GM18517 (cell line): ENCODE data around the gene RFC3.
A peak's percentile ranks its signal among the peaks of the same experiment; 100 is the strongest.

ENCODE experiments used
- ATAC-seq: cut with Tn5 transposase; IDR thresholded peaks from one replicate; pipeline ENCODE4 v1.9.1; 2021; ENCODE audit warnings: mild to moderate bottlenecking, moderate library complexity; ENCODE audit not compliant: unreplicated experiment

Gene RFC3

DNA sequence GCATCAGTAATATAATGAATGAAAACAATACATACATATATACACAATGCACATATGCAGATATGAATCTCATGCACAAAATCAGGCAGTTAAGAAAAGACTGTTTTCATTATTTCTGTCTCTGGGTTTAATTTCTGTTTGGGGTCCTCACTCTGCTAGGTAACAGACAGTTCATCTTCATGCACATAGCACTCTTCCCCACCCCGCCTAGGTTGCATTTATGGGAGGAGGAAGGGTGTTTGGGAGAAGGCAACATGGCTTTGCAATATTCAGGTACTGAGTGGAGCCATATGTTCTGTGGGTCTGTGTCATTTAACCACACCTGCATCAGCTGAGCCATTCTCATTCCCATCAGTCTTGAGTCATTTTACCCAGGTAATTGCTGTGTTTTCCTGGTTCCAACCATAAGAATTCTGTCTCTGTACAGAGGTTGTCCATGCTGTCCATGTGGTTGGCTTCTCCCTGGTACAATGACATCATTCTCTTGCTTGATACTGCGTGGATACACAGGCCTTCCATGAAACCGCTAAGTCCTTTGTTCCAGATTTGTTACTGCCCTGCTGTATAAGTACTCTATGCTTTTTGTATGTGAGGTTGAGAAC is 45.3 kb downstream of the RFC3 start:
- no peak for ATAC-seq

DNA sequence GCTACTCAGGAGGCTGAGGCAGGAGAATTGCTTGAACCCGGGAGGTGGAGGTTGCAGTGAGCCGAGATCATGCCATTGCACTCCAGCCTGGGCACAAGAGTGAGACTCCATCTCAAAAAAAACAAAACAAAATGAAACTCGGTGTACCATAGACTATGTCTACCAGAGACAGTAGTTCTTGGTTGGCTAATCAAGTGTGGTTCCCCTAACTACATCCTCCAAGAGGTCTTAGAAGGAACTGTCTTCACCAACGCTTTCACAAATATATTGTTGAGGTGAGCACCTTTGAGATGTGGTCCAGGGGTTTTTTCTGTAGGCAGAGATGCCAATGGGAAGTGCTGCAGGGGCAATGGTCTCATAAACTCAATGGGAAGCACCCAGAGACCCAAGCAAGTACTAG is 48.0 kb downstream of the RFC3 start:
- peak; percentile 67 for ATAC-seq

DNA sequence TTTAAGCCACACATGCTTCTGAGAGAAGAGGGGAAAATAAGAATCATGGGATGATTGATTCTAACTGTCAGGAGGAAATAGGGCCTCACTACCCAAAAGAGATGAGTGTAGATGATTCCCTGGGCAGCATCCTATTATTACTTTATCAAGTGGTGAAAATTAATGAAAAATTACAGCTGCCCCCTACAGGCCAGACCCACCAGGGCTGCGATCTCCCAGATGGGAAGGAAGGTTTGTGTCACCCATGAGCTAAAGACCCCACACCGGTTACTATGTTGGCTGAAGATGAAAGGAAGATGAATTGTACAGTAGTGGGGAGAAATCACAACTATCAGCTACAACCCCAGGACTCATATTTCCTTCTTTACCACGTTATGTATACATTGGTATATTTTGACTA is 49.5 kb downstream of the RFC3 start:
- no peak for ATAC-seq

DNA sequence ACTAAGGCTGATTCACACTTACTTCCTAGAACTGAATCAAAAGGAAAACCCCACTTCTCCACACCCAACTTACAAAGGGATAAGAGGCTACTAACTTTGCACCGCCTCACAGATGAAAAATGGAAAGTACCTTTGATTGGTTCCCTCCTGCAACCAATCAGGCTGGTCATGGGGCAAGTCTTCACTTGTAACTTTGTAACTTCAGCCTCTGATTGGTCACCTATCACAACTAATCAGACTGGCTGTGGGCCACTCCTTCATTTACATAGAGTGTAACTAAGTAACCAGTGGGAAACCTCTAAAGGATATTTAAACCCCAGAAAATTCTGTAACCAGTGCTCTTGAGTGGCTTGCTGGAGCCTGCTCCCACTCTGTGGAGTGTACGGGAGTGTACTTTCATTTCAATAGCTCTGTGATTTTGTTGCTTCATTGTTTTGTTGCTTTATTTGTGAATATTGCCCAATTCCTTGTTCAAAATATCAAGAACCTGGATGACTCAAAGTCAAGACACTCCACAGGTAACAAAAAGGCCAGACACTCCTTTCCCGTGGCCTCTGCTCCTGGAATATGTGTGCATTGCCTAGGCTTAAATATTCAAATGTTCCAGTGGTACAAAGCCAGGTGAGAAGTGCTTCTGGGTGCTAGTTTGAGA is 50.5 kb downstream of the RFC3 start:
- ATAC-seq = no peak

DNA sequence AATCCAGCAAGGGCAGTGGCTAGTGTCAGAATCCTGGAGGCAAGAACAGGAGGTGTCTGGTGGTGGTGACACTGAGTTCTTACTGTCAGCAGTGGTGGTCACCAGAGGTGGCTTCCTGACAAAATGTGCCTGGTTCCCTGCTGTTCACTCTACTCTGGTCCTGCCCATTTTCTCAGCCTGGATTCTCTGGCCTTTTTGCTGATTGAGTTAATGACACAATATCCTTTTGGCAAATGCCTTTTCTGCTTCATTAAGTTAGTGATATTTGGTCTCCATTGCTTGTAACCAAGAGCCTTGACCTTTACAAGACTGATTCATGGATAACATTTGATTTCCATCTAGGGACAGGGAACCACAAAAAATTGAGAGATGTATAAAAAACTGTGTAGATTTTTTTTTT is 51.1 kb downstream of the RFC3 start:
- ATAC-seq = no peak

DNA sequence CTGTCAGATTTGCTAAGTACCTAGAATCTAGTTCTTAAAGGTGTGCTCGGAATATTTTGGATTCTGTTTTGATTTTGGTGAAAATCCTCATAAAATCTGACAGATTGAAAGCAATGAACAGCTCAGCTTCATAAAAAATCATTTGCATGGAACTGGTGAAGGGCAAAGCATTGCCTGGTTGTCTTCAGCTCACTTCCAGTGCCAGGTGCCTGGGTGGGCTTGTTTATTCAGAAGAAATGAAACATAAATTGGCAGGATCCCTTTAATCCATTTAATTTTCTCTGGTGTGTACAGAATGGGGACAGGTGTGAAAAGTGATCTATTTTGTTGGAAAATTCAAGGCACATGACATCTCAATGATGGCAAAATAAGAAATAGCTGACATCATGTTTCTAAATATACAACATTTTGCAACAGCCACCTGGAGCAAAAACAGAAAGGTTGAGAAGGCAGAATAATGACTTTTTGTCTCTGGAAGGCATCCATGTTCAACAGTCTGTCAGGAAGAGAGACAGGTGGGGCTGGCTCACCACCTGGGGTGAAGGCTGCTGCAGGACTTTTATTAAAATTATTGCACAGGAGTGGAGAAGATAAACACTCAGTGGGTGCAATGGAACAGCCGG is 52.2 kb downstream of the RFC3 start:
- no peak for ATAC-seq

DNA sequence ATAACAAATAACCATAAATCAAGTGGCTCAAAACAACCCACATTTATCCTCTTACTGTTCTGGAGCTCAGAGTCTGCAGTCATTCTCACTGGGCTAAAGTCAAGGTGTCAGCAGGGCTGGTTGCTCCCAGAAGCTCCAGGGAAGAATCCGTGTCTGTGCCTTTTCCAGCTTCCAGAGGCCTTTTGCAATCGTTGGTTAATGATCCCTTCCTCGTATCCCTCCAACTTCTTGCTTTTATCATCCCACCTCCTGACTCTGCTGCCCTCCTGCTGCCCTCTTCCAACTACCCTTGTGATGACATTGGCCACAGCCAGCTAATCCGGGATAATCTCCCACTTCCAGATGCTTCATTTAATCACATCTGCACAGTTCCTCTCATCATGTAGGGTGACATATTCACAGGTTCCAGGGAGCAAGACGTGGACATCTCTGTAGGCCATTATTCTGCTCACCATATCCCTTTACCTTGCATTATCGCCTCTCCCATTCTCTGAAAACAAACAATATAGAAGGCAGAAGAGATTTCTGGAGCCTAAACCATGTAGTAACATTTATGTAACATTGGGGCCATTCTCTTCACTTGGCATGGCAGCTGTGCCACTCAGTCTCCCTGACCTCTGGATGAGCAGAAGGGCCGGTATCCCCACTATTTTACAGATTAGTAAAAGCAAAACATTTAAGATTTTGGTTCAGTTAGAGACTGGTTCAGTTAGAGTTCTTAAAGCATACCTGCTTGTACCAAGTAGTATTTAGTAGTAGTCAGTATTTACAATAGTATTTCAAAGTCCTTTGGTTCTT is 53.5 kb downstream of the RFC3 start:
- no peak for ATAC-seq

DNA sequence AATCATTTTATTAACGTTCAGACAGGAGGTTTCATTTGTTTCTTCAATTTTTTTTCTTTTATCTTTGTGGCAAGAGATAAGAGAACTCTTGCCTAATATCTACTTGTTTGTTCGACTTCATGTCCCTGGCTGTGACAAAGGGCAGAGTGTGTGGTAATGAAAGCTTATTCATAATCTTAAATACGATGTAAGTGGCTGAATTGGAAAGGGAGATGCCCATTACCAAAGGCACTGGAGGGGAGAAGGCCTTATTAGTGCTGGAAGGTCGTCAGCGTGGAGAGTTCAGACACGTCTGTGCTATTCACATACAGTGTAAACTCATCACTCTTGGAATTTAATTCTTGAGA is 54.0 kb downstream of the RFC3 start:
- ATAC-seq = no peak

DNA sequence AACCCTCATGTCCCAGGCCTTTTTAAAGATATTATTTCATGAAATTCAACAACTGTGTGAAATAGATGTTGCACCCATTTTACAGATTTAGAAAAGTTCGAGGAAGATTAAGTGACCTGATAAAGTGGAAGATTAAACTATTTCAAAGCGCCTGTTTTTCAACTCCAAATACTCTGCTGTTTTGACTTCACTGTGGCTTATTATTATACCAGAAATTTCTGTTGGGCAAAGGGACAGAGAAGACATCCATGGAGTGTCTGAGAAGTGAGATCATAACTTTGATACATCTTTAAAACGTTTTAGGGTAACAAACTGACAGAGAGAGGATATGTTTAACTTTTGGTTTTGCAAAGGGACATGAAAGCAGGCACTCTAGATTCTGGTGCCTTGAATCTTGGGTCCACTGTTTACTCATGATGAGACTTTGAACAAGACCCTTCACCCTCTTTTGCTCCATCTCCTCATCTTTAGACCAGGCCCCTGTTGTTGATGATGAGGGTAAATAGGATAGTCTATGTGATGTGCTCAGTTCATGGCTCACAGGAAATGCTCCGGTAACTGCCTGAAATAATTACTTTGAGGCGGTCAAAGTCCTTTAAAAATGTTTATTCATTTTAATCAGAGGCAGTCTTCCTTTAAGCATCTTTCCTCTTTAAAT is 55.4 kb downstream of the RFC3 start:
- no peak for ATAC-seq

DNA sequence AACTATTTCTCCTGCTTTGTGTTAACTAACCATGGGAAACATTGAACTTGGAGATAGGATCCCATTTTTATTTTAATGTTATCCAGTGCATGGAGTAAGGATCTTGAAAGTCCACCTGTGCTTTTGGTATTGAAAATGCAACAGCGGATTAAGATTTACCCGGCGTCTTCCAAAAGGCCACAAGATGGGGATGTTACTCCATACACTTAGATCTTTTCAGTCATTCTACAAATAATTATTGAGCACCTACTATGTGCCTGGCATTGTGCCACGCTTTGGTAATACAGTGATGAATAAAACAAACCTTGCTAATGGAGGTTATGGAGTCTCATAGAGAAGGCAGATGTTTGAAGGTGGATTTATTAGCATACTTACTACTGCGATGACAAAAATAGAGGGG is 56.9 kb downstream of the RFC3 start:
- ATAC-seq = no peak

DNA sequence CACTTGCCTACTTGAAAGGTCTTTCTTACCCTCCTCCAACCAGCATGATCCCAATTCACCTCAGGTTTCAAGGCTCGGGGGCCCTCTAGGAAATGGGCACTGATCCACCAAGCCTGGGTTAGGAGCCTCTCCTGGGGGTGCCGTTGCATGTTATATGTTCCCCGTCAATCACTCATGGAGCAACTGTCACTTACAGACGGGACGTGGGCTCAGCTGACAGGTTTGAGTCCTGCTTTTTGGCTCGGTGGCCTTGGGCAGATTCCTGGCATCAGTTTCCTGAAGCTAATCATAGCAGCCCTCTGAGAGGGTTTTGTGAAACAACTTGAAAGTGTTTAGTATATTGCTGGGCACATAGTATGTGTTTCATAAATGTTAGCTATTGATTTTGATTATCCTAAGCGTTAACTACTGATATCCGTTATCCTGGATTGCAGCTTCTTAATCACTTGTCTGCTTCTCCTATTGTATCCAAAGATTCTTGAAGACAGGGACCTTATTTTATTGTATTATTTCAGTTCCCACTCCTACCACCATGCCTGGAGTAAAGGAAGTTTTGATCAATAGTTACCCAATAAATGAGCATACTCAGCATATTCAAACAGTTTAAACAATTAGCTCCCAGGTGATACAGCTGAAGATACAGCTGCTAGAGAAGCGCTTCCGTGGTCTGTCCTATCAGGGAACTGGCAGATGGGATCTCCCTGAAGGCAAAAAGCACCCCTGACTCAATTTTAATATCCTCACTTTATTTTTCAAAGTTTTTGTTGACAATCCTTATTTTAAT is 57.9 kb downstream of the RFC3 start:
- no peak for ATAC-seq

DNA sequence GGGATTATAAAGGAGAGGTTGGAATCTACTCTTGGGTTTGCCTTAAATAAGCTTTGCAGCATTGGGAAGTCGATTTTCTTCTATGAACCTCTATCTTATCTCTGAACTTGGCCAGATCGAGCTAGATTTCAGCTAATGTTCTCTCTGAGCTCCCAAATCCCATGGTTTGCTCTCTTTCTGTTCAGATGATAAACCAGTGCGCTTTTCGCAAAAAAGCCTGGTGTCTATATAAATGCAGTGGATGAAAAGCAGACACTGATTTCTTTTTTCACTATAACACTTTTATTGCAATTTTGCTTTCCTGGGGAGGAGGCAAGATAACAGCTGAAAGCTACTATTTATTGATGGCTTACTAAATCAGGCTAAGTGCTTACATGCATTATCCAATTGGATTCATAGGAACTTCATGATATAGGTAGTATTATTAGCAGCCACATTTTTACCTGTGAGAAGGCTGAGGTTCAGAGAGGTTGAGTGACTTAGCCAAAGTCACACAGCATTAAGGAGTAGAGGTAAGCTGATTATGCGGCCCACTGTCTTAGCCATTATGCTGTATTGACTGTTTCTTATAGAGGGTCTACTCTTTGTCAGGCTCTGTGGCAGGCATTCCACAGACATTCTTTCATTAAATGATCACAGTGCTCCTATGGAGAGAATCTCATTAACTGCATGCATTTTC is 58.9 kb downstream of the RFC3 start:
- no peak for ATAC-seq

DNA sequence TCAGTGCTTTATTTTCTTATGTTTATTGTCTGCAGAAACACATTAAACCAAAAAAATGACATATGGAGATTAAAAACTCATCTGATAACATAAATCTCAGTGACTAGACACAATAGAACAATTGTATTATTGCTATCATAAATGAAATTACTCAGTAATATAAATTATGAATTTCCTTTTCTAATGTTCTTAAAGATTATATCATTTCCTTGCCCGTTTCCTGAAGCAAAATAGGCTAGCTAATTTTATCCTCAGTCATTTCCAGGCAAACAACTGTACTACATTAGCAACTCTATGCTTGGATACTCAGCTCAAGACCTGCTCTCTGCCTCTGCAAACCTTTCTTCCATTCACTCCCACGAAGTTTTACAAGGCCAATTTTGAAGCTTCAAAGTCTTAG is 61.2 kb downstream of the RFC3 start:
- no peak for ATAC-seq

DNA sequence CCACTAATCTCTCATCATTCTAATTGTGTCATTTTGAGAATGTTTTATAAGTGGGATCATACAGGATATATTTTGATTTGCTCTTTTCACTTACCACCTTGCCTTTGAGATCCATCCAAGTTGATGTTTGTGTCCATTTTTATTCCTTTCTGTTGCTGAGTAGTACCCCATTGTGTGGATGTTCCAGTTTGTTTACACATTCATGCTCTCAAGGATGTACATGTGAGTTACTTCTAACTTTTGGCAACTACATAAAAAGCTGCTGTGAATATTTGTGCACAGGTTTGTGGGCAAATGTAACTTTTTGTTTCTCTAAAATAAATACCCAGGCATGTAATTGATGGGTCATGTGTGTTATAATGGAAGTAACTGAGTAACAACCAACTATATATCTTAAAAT is 64.9 kb downstream of the RFC3 start:
- no peak for ATAC-seq

DNA sequence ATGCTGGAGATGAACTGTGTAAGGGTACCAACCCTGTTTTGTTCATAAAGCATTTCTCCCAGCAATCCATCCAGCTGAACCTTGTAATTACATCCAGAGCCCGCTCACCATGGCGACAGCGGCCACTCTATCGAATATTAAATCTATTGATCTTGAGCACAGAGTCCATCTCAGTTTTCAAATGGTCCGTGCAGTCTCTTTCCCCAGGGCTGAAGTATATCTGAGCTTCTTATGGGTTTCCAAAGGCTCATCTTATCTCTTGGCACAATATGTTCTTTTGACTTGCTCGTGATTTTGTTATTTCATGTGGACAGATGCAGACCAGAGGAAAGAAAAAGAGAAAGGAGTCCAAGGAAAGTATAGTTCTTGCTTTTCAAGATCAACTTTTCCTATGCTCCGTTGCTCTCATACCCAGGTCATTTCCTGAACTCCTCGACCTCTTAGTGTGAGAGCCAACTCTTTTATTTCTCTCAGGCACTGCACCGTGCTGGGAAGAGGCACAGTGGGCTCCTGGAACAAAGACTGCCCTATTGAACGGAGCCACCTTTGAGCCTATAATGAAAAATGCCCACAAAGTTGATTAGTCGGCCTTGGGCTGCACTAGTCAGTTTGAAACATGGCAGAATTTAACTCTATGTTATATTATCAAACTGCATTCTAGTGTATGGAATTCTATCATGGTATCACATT is 66.7 kb downstream of the RFC3 start:
- ATAC-seq = no peak
